GM13976 (cell line): Measurements from ENCODE around the gene URB1.
"Not testable (repeated sequence)": the region's sequence is repeated elsewhere in the genome, so short reads cannot be mapped to it uniquely, and the experiment has no call there.

Experiments used
- DNase-seq: peaks from one replicate; pipeline ENCODE4 v3.0.0; 2012; ENCODE audit warnings: low spot score
- CTCF ChIP-seq: IDR thresholded peaks from 2 replicates; pipeline ENCODE4 v1.5.1; 2012; ENCODE audit warnings: borderline replicate concordance, mild to moderate bottlenecking; ENCODE audit not compliant: insufficient read depth; ENCODE audit errors: extremely low read depth, missing control alignments, control extremely low read depth
- in situ Hi-C: fragments of 300-500 bp; cut with MboI; formaldehyde crosslinking; loops from one replicate; pipeline ENCODE4 v1.12.0; 2022; ENCODE audit warnings: low sequenced_read_pairs, mixed read lengths, inconsistent platforms; ENCODE audit not compliant: unreplicated experiment

The URB1 gene

GRCh38 chr21:32392299-32392879 lies 423 bp downstream of the URB1 start:
- DNase-seq: no peak
- no peak for TF ChIP-seq CTCF
- in situ Hi-C loops: no loop called here

DNA sequence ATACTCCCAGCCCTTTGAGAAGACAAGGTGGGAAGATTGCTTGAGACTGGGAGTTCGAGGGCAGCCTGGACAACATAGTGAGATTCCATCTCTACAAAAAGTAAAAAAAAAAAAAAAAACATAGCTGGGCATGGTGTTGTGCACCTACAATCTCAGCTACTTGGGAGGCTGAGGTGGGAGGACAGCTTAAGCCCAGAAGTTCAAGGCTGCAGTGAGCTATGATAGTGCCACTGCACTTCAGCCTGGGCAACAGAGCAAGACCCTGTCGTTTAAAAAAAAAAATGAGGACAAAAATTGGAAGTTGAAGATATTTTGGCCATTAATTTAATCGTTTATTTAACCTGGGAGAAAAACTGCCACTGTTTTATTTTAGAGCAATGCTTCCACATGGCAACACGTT lies 1.1 kb downstream of the URB1 start:
- TF ChIP-seq CTCF: no peak
- in situ Hi-C loops: no loop called here

GRCh38 chr21:32390537-32391224 lies 2.1 kb downstream of the URB1 start:
- in situ Hi-C loops, DNase-seq: not testable (repeated sequence)

More for the DNA sequence above, 1.1 kb downstream of the URB1 start:
- no peak for DNase-seq

- no peak for TF ChIP-seq CTCF
- no peak for DNase-seq
- in situ Hi-C loops: no loop called here
Measured at GRCh38 chr21:32389337-32390015, 3.3 kb downstream of the URB1 start.

DNA sequence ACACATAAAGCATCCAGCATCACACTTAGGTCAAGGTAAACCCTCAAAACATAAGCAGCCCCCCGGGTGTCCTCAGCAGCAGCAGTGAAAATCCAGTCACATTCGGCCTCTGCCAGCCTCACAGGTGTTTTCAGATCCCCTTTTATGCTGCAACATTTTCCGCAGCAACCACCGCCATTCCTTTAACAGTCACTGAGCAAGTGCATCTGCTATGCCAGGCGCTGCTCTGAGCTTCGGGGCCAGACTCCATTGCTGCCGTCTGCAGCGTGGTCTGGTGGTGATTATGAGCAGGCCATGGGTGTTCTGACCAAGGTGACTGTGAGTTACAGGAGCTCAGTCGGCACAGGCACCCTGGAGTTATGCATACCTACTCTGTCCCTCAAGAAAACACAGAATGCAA lies 4.5 kb downstream of the URB1 start:
- in situ Hi-C loops: no loop called here

DNA sequence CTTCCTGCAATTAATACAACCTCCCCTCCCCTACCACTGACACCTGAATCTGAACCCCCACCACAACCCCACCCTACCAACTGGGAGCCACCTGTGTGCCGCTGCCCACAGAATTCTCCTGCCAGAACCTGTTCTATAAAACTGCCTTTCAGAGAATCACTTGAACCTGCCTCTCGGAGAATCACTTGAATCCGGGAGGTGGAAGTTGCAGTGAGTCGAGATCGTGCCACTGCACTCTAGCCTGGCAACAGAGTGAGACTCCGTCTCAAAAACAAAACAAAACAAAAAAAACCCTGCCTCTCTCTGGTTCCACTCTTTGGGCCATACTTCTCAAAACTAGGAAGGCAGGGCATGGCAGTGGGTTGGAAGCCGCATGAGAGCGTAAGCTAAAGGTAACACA lies 5.7 kb downstream of the URB1 start:
- DNase-seq: no peak
- TF ChIP-seq CTCF: no peak
- in situ Hi-C loops: no loop called here

More for the DNA sequence above, 4.5 kb downstream of the URB1 start:
- no peak for TF ChIP-seq CTCF
- DNase-seq: no peak

GRCh38 chr21:32386195-32386870 lies 6.5 kb downstream of the URB1 start:
- in situ Hi-C loops: no loop called here
- DNase-seq: no peak
- no peak for TF ChIP-seq CTCF
